ENCODE measurements around the gene SLAMF6.
A peak's percentile ranks its signal among the peaks of the same experiment; 100 is the strongest.
"Not testable (repeated sequence)": the region's sequence is repeated elsewhere in the genome, so short reads cannot be mapped to it uniquely, and the experiment has no call there.

Gene SLAMF6

DNA sequence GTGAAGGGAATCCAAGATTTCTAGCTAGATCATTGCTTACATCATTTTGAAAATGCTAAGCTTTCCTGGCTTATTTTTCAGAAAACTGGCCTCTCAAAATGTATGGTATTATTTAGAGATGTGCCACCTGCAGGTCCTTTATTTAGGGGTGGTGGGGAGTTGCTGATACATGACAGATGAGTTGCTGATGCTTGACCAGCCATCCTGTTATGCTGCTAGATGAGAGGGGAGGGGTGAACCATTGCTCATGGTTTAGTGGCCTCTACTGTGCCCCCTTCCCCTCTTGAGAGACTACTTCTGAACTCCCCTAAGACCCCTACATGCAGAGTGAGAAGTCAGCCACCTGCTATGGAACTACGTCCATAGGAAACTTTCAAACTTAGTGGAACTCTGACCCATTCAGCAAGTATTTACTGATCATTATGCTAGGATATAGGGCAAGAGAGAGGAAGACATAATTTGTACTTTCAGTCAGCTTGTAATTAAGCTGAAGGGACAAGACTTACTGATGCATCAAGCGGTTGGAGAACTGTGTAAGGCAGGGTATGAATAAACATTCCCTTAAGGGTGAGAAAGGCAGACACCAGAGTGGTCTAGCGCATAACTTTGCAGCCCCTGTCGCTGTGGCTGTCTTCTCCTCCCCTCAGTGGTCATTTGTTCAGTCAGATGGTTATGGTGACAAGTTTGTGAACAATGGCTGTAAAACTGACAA is 34.6 kb downstream of the SLAMF6 start:
- Mint-ChIP-seq H3K4me3 (peak overlapping the region; percentile 74), H3K36me3 (peaks cover 39% of the 10 kb centered on the region), H3K27me3 (no peaks in the 10 kb centered on the region), H3K4me1 (peaks cover 52% of the 10 kb centered on the region), H3K9me3 (peaks cover 5% of the 10 kb centered on the region), H3K27ac (no peak overlapping the region)
- DNase-seq (ENCODE audit: low spot score in 2 of 2) = peak in 1 of 2 donors; percentile 28
- ATAC-seq (ENCODE audit: low read depth) = peak; percentile 77

DNA sequence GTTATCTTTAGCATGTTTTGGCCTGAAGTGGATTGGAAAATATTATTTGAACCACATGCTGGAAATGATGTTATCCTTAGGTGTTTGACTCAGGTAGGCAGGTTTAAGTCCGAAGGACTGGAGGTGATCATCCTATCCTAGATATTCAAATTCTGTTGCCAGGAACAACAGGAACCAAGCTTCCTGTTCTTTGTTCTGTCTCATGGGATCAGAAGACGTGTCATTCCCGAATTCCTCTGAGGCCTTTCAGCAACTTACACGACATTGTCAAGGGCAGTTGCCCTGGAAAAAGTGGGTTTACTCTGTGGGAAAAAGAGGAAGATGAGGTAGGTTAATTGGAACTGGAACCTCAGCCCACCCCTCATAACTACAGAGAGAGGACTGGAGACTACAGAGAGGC is 36.6 kb downstream of the SLAMF6 start:
- H3K27me3 Mint-ChIP-seq = no peaks in the 10 kb centered on the region
- H3K4me3 Mint-ChIP-seq = peak overlapping the region; percentile 8
- ATAC-seq (ENCODE audit: low read depth) (no peak), DNase-seq (ENCODE audit: low spot score in 2 of 2) (no peak)
- peaks cover 5% of the 10 kb centered on the region for H3K9me3 Mint-ChIP-seq
- H3K27ac Mint-ChIP-seq = no peak overlapping the region
- H3K4me1 Mint-ChIP-seq = peaks cover 67% of the 10 kb centered on the region
- peaks cover 39% of the 10 kb centered on the region for H3K36me3 Mint-ChIP-seq

DNA sequence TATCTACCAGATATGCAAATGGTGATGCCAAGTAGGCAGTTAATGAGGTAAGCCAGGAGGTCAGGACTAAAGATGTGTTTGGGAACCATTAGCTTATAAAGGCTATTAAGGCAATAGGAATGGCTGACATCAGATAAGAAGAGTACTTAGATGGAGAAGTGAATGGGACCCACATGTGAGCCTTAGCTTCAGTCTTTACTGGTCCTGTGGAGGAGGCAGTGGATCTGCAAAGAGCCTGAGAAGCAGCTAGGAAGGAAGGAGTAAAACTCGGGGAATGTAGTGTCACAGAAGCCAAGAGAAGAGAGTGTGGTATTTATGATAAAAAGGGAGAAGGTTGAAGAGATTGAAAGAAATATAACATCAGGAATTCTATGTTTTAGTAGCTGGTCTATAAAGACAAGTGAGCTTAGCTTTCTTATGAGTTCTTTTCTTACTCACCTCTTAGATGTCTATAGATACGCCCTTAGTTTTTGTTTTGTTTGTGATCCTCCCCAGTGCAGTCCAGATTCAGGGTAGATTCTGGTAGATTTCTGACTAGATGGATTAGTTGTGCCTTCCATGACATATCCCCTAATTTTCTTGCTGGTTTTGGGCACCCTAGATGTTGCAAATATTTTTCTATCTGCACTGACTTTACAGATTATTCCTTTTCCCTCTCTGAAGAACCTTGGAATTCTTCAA is 39.4 kb downstream of the SLAMF6 start:
- H3K4me1 Mint-ChIP-seq = peaks cover 59% of the 10 kb centered on the region
- DNase-seq (ENCODE audit: low spot score in 2 of 2) = no peak
- H3K9me3 Mint-ChIP-seq = peaks cover 9% of the 10 kb centered on the region
- H3K27ac Mint-ChIP-seq = no peak overlapping the region
- ATAC-seq (ENCODE audit: low read depth) = no peak
- H3K36me3 Mint-ChIP-seq = peaks cover 26% of the 10 kb centered on the region
- H3K27me3 Mint-ChIP-seq = no peaks in the 10 kb centered on the region
- H3K4me3 Mint-ChIP-seq = no peak overlapping the region

- Mint-ChIP-seq H3K27ac (no peak overlapping the region), H3K9me3 (peaks cover 13% of the 10 kb centered on the region), H3K27me3 (no peaks in the 10 kb centered on the region), H3K36me3 (peaks cover 28% of the 10 kb centered on the region), H3K4me3 (no peak overlapping the region), H3K4me1 (peaks cover 50% of the 10 kb centered on the region)
- DNase-seq (ENCODE audit: low spot score in 2 of 2) = no peak
- no peak for ATAC-seq (ENCODE audit: low read depth)
These were observed 41.0 kb downstream of the SLAMF6 start for GRCh38 chr1:160481979-160482596.

DNA sequence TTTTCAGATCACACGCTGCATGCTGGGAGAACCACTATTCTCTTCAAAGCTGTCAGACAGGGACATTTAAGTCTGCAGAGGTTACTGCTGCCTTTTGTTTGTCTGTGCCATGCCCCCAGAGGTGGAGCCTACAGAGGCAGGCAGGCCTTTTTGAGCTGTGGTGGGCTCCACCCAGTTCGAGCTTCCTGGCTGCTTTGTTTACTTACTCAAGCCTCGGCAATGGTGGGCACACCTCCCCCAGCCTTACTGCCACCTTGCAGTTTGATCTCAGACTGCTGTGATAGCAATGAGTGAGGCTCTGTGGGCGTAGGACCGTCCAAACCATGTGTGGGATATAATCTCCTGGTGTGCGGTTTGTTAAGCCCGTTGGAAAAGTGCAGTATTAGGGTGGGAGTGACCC is 42.3 kb downstream of the SLAMF6 start:
- not testable (repeated sequence) for ATAC-seq (ENCODE audit: low read depth); H3K4me3 Mint-ChIP-seq; DNase-seq (ENCODE audit: low spot score in 2 of 2)

GRCh38 chr1:160479091-160479490 is 44.0 kb downstream of the SLAMF6 start:
- peaks cover 36% of the 10 kb centered on the region for H3K4me1 Mint-ChIP-seq

More for the DNA sequence above, 42.3 kb downstream of the SLAMF6 start:
- peaks cover 17% of the 10 kb centered on the region for H3K36me3 Mint-ChIP-seq
- H3K27me3 Mint-ChIP-seq, H3K27ac Mint-ChIP-seq: not testable (repeated sequence)
- peaks cover 13% of the 10 kb centered on the region for H3K9me3 Mint-ChIP-seq
- H3K4me1 Mint-ChIP-seq = peaks cover 42% of the 10 kb centered on the region

DNA sequence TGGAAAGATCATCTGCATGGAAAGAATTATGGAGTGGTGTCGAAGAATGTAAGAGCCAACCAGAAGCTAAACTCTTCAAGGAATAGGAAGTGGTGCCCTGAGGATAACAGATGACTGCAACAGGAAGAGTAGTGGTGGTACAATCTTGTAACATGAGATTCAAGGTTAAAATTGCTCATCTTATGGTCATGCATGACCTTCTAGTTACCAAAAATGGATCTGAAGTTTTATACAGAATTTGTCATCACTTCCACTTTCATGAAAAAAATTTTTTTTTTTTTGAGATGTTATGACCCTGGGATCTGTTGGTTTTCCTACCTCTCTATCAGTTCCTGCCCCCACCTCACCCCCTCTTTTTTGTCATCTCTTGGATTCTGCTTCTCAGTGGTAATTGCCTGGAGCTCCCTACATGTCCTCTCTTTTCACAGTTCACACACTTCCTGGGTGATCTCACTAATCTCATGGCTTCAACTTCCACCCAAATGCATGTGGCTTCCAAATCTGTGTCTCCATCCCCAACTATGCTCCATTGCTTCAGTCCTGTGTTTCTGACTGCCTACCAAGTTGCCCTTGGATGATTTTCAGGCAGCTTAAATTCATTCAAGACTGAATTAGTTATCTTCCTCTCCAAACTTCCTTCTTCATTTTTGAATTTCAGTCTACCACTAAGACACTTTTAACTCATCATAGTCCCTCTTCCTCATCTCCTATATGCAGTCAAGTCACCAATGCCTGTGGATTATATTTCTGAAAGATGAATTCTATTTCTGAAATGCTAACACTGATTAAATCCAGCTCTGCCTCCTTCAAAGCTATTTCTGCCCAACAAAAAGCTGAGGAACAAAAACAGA is 48.4 kb downstream of the SLAMF6 start:
- peaks cover 10% of the 10 kb centered on the region for H3K4me1 Mint-ChIP-seq
- peaks cover 7% of the 10 kb centered on the region for H3K36me3 Mint-ChIP-seq
- H3K27me3 Mint-ChIP-seq = no peaks in the 10 kb centered on the region
- no peak for DNase-seq (ENCODE audit: low spot score in 2 of 2)
- H3K4me3 Mint-ChIP-seq = no peak overlapping the region
- peaks cover 6% of the 10 kb centered on the region for H3K9me3 Mint-ChIP-seq
- no peak overlapping the region for H3K27ac Mint-ChIP-seq
- peak; percentile 78 for ATAC-seq (ENCODE audit: low read depth)

More at GRCh38 chr1:160479091-160479490, 44.0 kb downstream of the SLAMF6 start:
- not testable (repeated sequence) for DNase-seq (ENCODE audit: low spot score in 2 of 2); H3K9me3 Mint-ChIP-seq; ATAC-seq (ENCODE audit: low read depth); H3K4me3 Mint-ChIP-seq; H3K27me3 Mint-ChIP-seq; H3K27ac Mint-ChIP-seq
- peaks cover 11% of the 10 kb centered on the region for H3K36me3 Mint-ChIP-seq

DNA sequence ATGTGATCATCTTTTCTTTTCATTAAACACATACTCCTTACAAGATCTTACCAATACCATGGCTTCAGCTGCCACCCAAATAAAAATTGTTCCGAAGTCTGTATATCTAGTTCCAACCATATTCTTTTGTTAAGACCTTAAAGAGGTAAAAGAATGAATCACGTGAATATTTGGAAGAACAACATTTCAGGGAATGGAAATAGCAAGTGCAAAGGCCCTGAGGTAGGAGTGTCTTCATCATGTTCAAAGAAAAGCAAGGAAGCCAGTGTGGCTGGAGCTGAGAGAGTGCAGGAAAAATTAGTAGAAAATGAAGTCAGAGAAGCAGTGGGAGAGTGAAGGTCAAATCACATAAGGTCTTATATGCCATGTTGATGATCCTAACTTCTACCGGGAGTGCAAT is 50.9 kb downstream of the SLAMF6 start:
- Mint-ChIP-seq H3K4me1 (peaks cover 8% of the 10 kb centered on the region), H3K27ac (no peak overlapping the region), H3K27me3 (no peaks in the 10 kb centered on the region), H3K4me3 (no peak overlapping the region), H3K9me3 (no peaks in the 10 kb centered on the region), H3K36me3 (no peaks in the 10 kb centered on the region)
- ATAC-seq (ENCODE audit: low read depth) (no peak), DNase-seq (ENCODE audit: low spot score in 2 of 2) (no peak)

DNA sequence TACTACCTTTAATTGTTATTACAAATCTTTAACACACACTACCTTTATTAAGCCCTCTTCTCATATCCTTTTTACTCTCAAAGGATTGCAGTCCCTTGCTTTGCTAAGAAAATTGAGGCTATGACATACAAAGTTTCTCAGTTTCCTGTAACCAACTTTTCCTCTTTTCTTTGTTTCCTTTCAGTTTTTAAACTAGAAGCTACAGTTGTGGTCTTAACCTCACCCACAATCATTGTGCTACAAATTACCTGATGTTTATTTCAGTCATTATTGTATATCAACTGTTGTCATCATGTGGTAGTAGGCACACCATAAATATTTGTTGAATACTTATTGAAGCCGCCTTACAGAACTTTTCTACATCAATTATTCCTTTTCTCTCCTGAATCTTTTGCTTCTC is 51.8 kb downstream of the SLAMF6 start:
- Mint-ChIP-seq H3K36me3 (no peaks in the 10 kb centered on the region), H3K27me3 (no peaks in the 10 kb centered on the region), H3K4me1 (peaks cover 15% of the 10 kb centered on the region), H3K9me3 (no peaks in the 10 kb centered on the region), H3K27ac (no peak overlapping the region), H3K4me3 (no peak overlapping the region)
- ATAC-seq (ENCODE audit: low read depth) = no peak
- no peak for DNase-seq (ENCODE audit: low spot score in 2 of 2)

DNA sequence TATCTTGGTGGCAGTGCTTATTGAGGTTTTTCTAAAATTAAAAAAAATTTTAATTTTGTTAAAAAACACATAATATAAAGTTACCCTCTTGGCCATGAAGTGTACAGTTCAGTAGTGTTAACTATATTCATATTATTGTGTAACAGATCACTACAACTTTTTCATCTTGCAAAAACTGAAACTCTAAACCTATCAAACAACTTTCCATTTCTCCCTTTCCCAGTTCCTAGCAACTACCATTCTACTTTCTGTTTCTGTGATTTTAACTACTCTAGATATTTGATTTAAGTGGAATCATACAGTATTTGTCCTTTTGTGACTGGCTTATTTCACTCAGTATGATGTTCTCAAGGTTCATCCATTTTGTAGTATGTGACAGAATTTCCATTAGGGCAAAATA is 55.5 kb downstream of the SLAMF6 start:
- no peak overlapping the region for H3K27ac Mint-ChIP-seq
- peaks cover 5% of the 10 kb centered on the region for H3K36me3 Mint-ChIP-seq
- peaks cover 28% of the 10 kb centered on the region for H3K4me1 Mint-ChIP-seq
- ATAC-seq (ENCODE audit: low read depth) (no peak), DNase-seq (ENCODE audit: low spot score in 2 of 2) (no peak)
- no peak overlapping the region for H3K4me3 Mint-ChIP-seq
- peaks cover 8% of the 10 kb centered on the region for H3K9me3 Mint-ChIP-seq
- no peaks in the 10 kb centered on the region for H3K27me3 Mint-ChIP-seq

- Mint-ChIP-seq H3K27me3 (no peaks in the 10 kb centered on the region), H3K4me1 (peaks cover 28% of the 10 kb centered on the region), H3K27ac (no peak overlapping the region), H3K4me3 (no peak overlapping the region), H3K9me3 (peaks cover 8% of the 10 kb centered on the region), H3K36me3 (peaks cover 5% of the 10 kb centered on the region)
- DNase-seq (ENCODE audit: low spot score in 2 of 2) (no peak), ATAC-seq (ENCODE audit: low read depth) (no peak)
These were observed 56.1 kb downstream of the SLAMF6 start for GRCh38 chr1:160466961-160467360.

GRCh38 chr1:160465123-160465522 is 57.9 kb downstream of the SLAMF6 start:
- peak overlapping the region; percentile 76 for H3K4me3 Mint-ChIP-seq
- peaks cover 5% of the 10 kb centered on the region for H3K36me3 Mint-ChIP-seq
- ATAC-seq (ENCODE audit: low read depth) (peak; percentile 77), DNase-seq (ENCODE audit: low spot score in 2 of 2) (no peak)
- no peaks in the 10 kb centered on the region for H3K27me3 Mint-ChIP-seq
- H3K27ac Mint-ChIP-seq = peak overlapping the region; percentile 62
- peaks cover 38% of the 10 kb centered on the region for H3K4me1 Mint-ChIP-seq
- peaks cover 8% of the 10 kb centered on the region for H3K9me3 Mint-ChIP-seq

- H3K27me3 Mint-ChIP-seq = no peaks in the 10 kb centered on the region
- H3K4me3 Mint-ChIP-seq = peak overlapping the region; percentile 74
- DNase-seq (ENCODE audit: low spot score in 2 of 2) (no peak), ATAC-seq (ENCODE audit: low read depth) (no peak)
- peak overlapping the region; percentile 77 for H3K27ac Mint-ChIP-seq
- H3K36me3 Mint-ChIP-seq = peaks cover 5% of the 10 kb centered on the region
- H3K9me3 Mint-ChIP-seq = peaks cover 8% of the 10 kb centered on the region
- peaks cover 40% of the 10 kb centered on the region for H3K4me1 Mint-ChIP-seq
These were observed 62.3 kb downstream of the SLAMF6 start for GRCh38 chr1:160460683-160461287.
